GM12865 (cell line): Measurements from ENCODE around the gene GLT8D2.

Experiments used
- DNase-seq: peaks from one replicate; pipeline ENCODE4 v3.0.0; 2010; ENCODE audit warnings: low read depth
- H3K4me3 ChIP-seq: 2 replicates; pipeline ENCODE4 v1.5.1; 2011; ENCODE audit warnings: mild to moderate bottlenecking, low read depth, low read length, control low read depth
- TF ChIP-seq, protein P1 (sequence below): IDR thresholded peaks from 2 replicates; pipeline ENCODE4 v1.5.1; 2011; ENCODE audit warnings: low read length, control low read depth, low read depth, inconsistent platforms; ENCODE audit not compliant: insufficient read depth; ENCODE audit errors: missing control alignments

The GLT8D2 gene

DNA sequence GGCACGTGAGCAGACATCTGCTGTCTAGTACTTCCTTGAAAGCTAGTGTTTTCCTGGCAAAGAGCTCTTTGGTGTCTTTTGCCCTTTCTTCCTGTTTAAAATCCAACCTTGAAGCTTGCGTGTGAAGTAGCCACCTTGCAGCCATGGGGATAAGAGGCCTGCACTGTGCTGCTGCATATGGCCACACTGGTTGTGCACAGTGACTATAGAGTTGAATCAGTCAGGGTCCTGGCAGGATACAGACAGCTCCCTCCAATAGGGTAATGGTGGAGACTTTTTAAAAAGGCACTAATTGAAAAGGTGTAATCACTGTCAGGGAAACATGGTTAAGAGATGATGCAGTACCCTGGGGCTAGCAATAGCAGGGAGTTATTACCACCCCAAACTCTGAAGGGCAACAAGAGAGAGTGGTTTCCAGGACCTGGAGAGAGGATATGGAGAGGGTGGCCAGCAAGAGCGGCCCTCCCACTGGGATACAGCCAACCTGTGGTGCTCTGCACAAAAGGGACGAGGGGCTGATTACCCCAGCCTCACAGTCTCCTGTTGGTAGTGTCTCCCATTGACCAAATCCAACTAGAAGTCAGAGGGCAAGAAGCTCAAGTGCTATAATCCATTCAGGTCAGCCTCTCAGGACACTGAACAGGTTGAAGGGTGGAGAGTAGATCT is 4.8 kb upstream of the GLT8D2 start:
- no peak overlapping the region for H3K4me3 ChIP-seq
- TF ChIP-seq, protein P1, sequence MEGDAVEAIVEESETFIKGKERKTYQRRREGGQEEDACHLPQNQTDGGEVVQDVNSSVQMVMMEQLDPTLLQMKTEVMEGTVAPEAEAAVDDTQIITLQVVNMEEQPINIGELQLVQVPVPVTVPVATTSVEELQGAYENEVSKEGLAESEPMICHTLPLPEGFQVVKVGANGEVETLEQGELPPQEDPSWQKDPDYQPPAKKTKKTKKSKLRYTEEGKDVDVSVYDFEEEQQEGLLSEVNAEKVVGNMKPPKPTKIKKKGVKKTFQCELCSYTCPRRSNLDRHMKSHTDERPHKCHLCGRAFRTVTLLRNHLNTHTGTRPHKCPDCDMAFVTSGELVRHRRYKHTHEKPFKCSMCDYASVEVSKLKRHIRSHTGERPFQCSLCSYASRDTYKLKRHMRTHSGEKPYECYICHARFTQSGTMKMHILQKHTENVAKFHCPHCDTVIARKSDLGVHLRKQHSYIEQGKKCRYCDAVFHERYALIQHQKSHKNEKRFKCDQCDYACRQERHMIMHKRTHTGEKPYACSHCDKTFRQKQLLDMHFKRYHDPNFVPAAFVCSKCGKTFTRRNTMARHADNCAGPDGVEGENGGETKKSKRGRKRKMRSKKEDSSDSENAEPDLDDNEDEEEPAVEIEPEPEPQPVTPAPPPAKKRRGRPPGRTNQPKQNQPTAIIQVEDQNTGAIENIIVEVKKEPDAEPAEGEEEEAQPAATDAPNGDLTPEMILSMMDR, result no peak
- DNase-seq, result no peak

DNA sequence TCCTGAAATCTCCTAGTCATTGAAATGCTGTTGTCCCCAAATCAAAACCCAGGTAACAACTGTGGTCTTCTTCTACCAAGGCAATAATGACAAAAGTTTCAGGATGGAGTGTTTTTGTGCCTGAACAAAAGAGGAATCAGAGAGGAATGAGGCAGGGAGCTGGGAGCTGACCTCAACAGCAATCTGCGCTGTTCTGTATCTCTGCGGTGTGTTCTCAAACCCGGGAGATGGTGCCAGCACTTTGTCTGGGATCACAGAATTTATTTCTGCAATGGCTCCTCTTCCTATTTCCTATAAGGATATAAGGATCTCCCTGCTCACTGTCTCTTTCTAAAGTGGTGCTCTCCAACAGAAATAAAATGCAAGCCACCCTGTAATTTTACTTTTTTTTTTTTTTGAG is 449 bp upstream of the GLT8D2 start:
- no peak overlapping the region for H3K4me3 ChIP-seq
- TF ChIP-seq, protein P1, result no peak
- no peak for DNase-seq

DNA sequence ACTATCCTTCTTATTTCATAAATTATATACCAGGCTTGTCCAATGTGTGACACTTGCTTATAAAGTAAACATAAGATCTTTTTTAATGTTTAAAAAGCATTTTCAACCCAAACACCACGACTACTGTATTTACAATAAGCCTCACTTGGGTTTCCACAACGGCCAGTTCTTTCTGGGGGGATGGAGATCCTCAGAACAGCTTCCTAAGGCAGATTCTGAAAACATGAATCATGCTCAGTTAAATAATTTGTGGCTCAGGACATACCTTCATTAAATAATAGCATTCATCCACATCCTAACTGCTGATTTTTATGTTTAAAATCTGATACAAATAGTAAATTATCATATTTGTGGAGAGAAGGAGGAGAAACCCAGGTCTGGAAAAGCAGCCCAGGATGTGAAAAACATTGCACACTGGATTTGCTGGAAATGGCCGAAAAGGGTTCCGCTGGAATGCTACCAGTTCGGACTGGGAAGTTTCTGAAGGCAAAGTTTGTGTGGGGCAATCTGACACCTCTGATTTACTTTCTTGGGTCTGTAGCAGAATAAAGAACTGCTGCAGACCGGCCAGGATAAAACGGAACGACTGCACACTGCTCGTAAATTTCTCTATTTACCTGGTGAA is 597 bp downstream of the GLT8D2 start:
- H3K4me3 ChIP-seq, result no peak overlapping the region
- TF ChIP-seq, protein P1, result no peak
- no peak for DNase-seq

DNA sequence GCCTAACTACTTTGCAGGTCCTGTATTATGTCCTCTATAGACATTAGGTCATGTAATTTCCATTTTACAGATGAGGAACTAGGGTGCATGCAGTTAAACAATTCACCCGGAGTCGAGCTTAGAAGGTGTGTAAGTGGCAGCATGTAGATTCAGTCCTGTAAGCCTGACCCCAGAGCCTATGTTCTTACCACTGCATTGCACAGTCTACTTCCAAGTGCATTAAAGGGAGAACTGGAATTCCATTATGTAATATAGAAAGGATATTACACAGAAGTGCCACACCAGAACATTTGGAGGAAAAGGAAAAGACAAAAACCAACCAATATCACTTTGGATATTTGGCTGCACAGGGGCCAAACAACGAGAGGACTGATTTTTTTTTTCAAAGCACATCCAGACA is 1.2 kb downstream of the GLT8D2 start:
- TF ChIP-seq, protein P1, result no peak
- DNase-seq, result no peak
- no peak overlapping the region for H3K4me3 ChIP-seq

DNA sequence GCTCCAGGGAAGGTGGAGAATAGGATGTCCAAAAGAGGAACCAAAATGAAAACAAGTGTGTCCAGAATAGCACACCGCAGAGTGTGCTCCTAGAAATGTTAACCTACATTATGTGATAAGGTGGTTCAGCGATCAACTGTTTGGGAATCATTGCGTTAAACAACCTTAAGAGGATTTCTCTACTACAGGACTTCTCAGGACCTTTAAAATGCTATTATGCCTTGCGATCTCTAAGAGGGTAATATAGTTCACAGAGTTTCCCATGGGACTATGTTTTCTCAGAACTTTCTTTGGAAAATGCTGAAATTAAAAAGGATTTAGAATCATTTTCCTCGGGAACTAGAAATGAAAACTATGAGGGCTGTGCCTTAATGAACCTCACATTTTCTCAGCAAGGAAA is 1.8 kb downstream of the GLT8D2 start:
- no peak overlapping the region for H3K4me3 ChIP-seq
- TF ChIP-seq, protein P1, result no peak
- DNase-seq, result no peak

DNA sequence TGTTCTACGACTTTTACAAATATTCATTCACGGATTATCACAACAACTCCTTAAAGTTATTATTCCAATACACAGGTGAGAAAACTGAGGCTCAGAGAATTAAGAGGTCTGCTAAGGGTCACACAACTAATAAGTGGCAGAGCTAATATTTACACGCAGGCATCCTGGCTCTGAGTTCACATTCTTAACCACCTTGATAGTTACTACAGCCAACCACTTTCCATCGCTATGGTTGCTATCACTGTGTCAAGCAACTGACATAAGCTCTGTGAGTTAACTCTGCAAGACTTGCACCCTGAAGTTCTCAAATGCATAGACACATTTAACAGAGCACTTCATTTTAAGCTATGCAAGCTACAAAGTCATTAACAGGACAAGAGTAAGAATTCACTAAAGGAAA is 3.7 kb downstream of the GLT8D2 start:
- H3K4me3 ChIP-seq, result no peak overlapping the region
- DNase-seq, result no peak
- TF ChIP-seq, protein P1, result no peak

DNA sequence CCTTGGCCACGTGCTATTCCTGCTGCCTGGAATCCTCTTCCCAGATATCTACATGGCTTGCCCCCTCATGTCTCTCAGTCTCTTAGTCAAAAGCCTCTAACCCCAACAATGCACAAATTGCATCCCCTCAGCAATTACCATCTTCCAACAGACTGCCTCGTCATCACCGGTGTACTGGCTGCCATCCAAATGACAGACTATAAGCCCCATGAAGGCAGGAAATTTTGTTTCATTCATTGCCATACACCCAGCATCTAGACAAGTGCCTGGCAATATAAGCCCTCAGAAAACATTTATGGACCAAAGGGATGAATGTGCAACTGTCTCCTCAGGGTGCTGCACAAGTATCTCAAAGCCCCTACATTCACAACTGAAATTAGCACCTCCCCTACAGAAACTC is 5.8 kb downstream of the GLT8D2 start:
- TF ChIP-seq, protein P1, result no peak
- no peak for DNase-seq
- no peak overlapping the region for H3K4me3 ChIP-seq
